OCI-LY7 (cell line): ENCODE results near the gene RHOJ. TPM values are rescaled to one million over a fixed set of nuclear protein-coding genes. Genes with fewer than 3 reads are reported as not detected.

ENCODE experiments used
- BruUV-seq: library from RNA; stranded (reverse); fragments of 400-500 nt; replicated peaks from 2 replicates; lab custom pipeline; 2021; lab: Mats Ljungman, UMichigan
- CTCF ChIA-PET: fragments of 300-600 bp; sonication (Branson Sonifier 250); formaldehyde crosslinking; loops from one replicate; lab custom pipeline; 2022; ENCODE audit warnings: antibody characterized with exemption; ENCODE audit not compliant: unreplicated experiment; lab: Charles Lee
- POLR2A ChIA-PET: fragments of 300-600 bp; sonication (Branson Sonifier 250); formaldehyde crosslinking; loops from one replicate; lab custom pipeline; 2022; ENCODE audit warnings: antibody characterized with exemption; lab: Charles Lee
- DNase-seq: peaks from one replicate; pipeline ENCODE4 v3.0.0-alpha.2; 2015; ENCODE audit warnings: low spot score
- H2AFZ ChIP-seq: fragments of 200-600 bp; sonication (generic), shearing (Covaris generic); 2 replicates; pipeline ENCODE4 v1.6.1; 2014; ENCODE audit warnings: mild to moderate bottlenecking, antibody characterized with exemption, low read length, moderate library complexity
- H3K27ac ChIP-seq: fragments of 200-600 bp; sonication (generic); 2 replicates; pipeline ENCODE4 v1.5.1; 2014; ENCODE audit warnings: mixed run types, low read depth, mild to moderate bottlenecking, moderate library complexity, low read length, inconsistent platforms; ENCODE audit not compliant: poor library complexity, severe bottlenecking
- H3K36me3 ChIP-seq: fragments of 200-600 bp; sonication (generic); 2 replicates; pipeline ENCODE4 v1.6.1; 2014; ENCODE audit warnings: mild to moderate bottlenecking, antibody characterized with exemption, low read length, moderate library complexity, mixed read lengths; ENCODE audit not compliant: insufficient read depth
- H3K4me1 ChIP-seq: fragments of 200-600 bp; sonication (generic); 2 replicates; pipeline ENCODE4 v1.5.1; 2014; ENCODE audit warnings: mild to moderate bottlenecking, low read length; ENCODE audit not compliant: insufficient read depth, poor library complexity, severe bottlenecking
- H3K4me2 ChIP-seq: fragments of 200-600 bp; sonication (generic); 2 replicates; pipeline ENCODE4 v1.6.1; 2014; ENCODE audit warnings: mild to moderate bottlenecking, low read length
- H3K4me3 ChIP-seq: fragments of 200-600 bp; sonication (generic); 2 replicates; pipeline ENCODE4 v1.5.1; 2014; ENCODE audit warnings: mild to moderate bottlenecking, low read depth, low read length; ENCODE audit not compliant: poor library complexity, severe bottlenecking
- H3K79me2 ChIP-seq: fragments of 200-600 bp; sonication (generic); 2 replicates; pipeline ENCODE4 v1.6.1; 2016; ENCODE audit warnings: low read depth, mild to moderate bottlenecking, low read length, moderate library complexity, mixed read lengths; ENCODE audit not compliant: insufficient read depth
- H3K9me2 ChIP-seq: fragments of 200-600 bp; sonication (generic); 2 replicates; pipeline ENCODE4 v1.6.1; 2016; ENCODE audit warnings: mild to moderate bottlenecking, low read length, mixed read lengths; ENCODE audit not compliant: insufficient read depth
- H3K9me3 ChIP-seq: fragments of 200-600 bp; sonication (generic); 2 replicates; pipeline ENCODE4 v1.6.1; 2014; ENCODE audit warnings: mild to moderate bottlenecking, mixed run types, low read length, mixed read lengths
- H4K20me1 ChIP-seq: fragments of 200-600 bp; sonication (generic); 2 replicates; pipeline ENCODE4 v1.6.1; 2014; ENCODE audit warnings: mild to moderate bottlenecking, antibody characterized with exemption, low read length, moderate library complexity, mixed read lengths; ENCODE audit not compliant: insufficient read depth
- CTCF ChIP-seq: fragments of 200-600 bp; sonication (generic); conservative IDR thresholded peaks from 2 replicates; pipeline ENCODE4 v1.5.1; 2014; ENCODE audit warnings: mild to moderate bottlenecking, antibody characterized with exemption, low read length, moderate library complexity, mixed read lengths
- EZH2phosphoT487 ChIP-seq: fragments of 200-600 bp; sonication (generic); IDR thresholded peaks from 2 replicates; pipeline ENCODE4 v1.6.1; 2018; ENCODE audit warnings: low read depth, borderline replicate concordance, mild to moderate bottlenecking, mixed run types, antibody characterized with exemption, low read length, moderate library complexity, mixed read lengths
- intact Hi-C: fragments of 100-400 bp; cut with micrococcal nuclease; formaldehyde crosslinking; loops from one replicate; pipeline ENCODE4 v1.10.0; 2022; ENCODE audit not compliant: unreplicated experiment
- total RNA-seq, 2 experiments: library from RNA; depleted of rRNA in 1 of 2; stranded (reverse); fragments of >200 nt in 1 of 2; shearing (Covaris generic) in 1 of 2; gene quantifications; 2 replicates each; pipeline ENCODE4 v1.2.3, GENCODE V29; 2014 to 2022

The RHOJ gene
- total RNA-seq, 2 experiments from 2014 or later, result not detected

- Histone ChIP-seq H3K36me3 (no peaks in the 10 kb centered on the region), H3K9me2 (no peaks in the 10 kb centered on the region), H3K9me3 (no peaks in the 10 kb centered on the region), H2AFZ (no peak overlapping the region), H3K4me2 (no peak overlapping the region), H3K79me2 (no peaks in the 10 kb centered on the region), H3K27ac (no peak overlapping the region), H3K4me3 (no peak overlapping the region), H3K4me1 (no peaks in the 10 kb centered on the region), H4K20me1 (no peaks in the 10 kb centered on the region)
- no peak for TF ChIP-seq EZH2phosphoT487
- no peak for TF ChIP-seq CTCF
- BruUV-seq, result no TSS peak
- ChIA-PET CTCF (no interaction called here), POLR2A (no interaction called here)
- intact Hi-C loops, result no loop called here
- no peak for DNase-seq
Measured at GRCh38 chr14:63288853-63289252, 84.6 kb downstream of the RHOJ start.

- H3K36me3 ChIP-seq, result no peaks in the 10 kb centered on the region
- no peak overlapping the region for H3K4me3 ChIP-seq
- intact Hi-C loops, result no loop called here
- no peak for DNase-seq
- no peak overlapping the region for H3K4me2 ChIP-seq
- ChIA-PET CTCF (no interaction called here), POLR2A (no interaction called here)
- H4K20me1 ChIP-seq, result no peaks in the 10 kb centered on the region
- H3K9me3 ChIP-seq, result no peaks in the 10 kb centered on the region
- no peaks in the 10 kb centered on the region for H3K9me2 ChIP-seq
- BruUV-seq, result no TSS peak
- TF ChIP-seq CTCF, result no peak
- no peak for TF ChIP-seq EZH2phosphoT487
- no peak overlapping the region for H2AFZ ChIP-seq
- H3K4me1 ChIP-seq, result no peaks in the 10 kb centered on the region
- no peaks in the 10 kb centered on the region for H3K79me2 ChIP-seq
- no peak overlapping the region for H3K27ac ChIP-seq
Measured at GRCh38 chr14:63290741-63291430, 86.6 kb downstream of the RHOJ start.

GRCh38 chr14:63292805-63293204 lies 88.6 kb downstream of the RHOJ start:
- H3K27ac ChIP-seq, result no peak overlapping the region
- H3K4me3 ChIP-seq, result no peak overlapping the region
- no peak for TF ChIP-seq EZH2phosphoT487
- TF ChIP-seq CTCF, result no peak
- H3K9me3 ChIP-seq, result no peaks in the 10 kb centered on the region
- H4K20me1 ChIP-seq, result no peaks in the 10 kb centered on the region
- H3K79me2 ChIP-seq, result no peaks in the 10 kb centered on the region
- H3K36me3 ChIP-seq, result no peaks in the 10 kb centered on the region
- H3K9me2 ChIP-seq, result no peaks in the 10 kb centered on the region
- H3K4me1 ChIP-seq, result no peaks in the 10 kb centered on the region
- no TSS peak for BruUV-seq
- ChIA-PET POLR2A (interaction anchor here (0.6 kb wide), 2 partner anchors 21 to 22 kb away, joined by 3 to 4 read pairs; no protein-coding TSS in a partner anchor), CTCF (no interaction called here)
- H3K4me2 ChIP-seq, result no peak overlapping the region
- no peak overlapping the region for H2AFZ ChIP-seq
- intact Hi-C loops, result no loop called here
- no peak for DNase-seq
